Stomach smooth muscle (tissue), 2 donors: ENCODE measurements around the gene EFCAB10.
A peak's percentile ranks its signal among the peaks of the same experiment; 100 is the strongest.
"Not testable (repeated sequence)": the region's sequence is repeated elsewhere in the genome, so short reads cannot be mapped to it uniquely, and the experiment has no call there.

Experiments used
- H3K27ac ChIP-seq: one replicate; pipeline ENCODE4 v1.7.0; 2013; ENCODE audit warnings: mild to moderate bottlenecking, low read length, inconsistent platforms
- H3K27me3 ChIP-seq, 2 donors: one replicate each; pipeline ENCODE4 v1.7.0; 2013; ENCODE audit warnings: low read length in 2 of 2; ENCODE audit not compliant: insufficient read depth in 2 of 2, control insufficient read depth in 1 of 2
- H3K36me3 ChIP-seq, 2 donors: one replicate each; pipeline ENCODE4 v1.7.0; 2013; ENCODE audit warnings: low read length in 2 of 2; ENCODE audit not compliant: control insufficient read depth in 2 of 2, insufficient read depth in 2 of 2
- H3K4me1 ChIP-seq: one replicate; pipeline ENCODE4 v1.7.0; 2013; ENCODE audit warnings: low read length; ENCODE audit not compliant: control insufficient read depth, insufficient read depth
- H3K4me3 ChIP-seq, 2 donors: one replicate each; pipeline ENCODE4 v1.7.0; 2013; ENCODE audit warnings: low read length in 2 of 2
- H3K9ac ChIP-seq, 2 donors: one replicate each; pipeline ENCODE4 v1.7.0; 2013; ENCODE audit warnings: low read length in 2 of 2, mild to moderate bottlenecking in 1 of 2
- H3K9me3 ChIP-seq, 2 donors: one replicate each; pipeline ENCODE4 v1.7.0; 2013; ENCODE audit warnings: low read length in 2 of 2; ENCODE audit not compliant: control insufficient read depth in 2 of 2
- donor health status: healthy.
- donor health status: Pancreatic carcinoma.

Gene EFCAB10

GRCh38 chr7:105530546-105530945, 50.7 kb downstream of the EFCAB10 start:
- Histone ChIP-seq H3K9ac (no peak overlapping the region), H3K36me3 (no peaks in the 10 kb centered on the region), H3K27ac (no peak overlapping the region), H3K4me1 (peaks cover 10% of the 10 kb centered on the region), H3K4me3 (no peak overlapping the region), H3K9me3 (no peaks in the 10 kb centered on the region), H3K27me3 (no peaks in the 10 kb centered on the region)

- H3K9me3 ChIP-seq: no peaks in the 10 kb centered on the region
Observed at GRCh38 chr7:105530126-105530525, 51.2 kb downstream of the EFCAB10 start.

GRCh38 chr7:105527737-105528136, 53.6 kb downstream of the EFCAB10 start:
- not testable (repeated sequence) for H3K27ac ChIP-seq, H3K9ac ChIP-seq, H3K27me3 ChIP-seq, H3K4me1 ChIP-seq, H3K9me3 ChIP-seq, H3K36me3 ChIP-seq, H3K4me3 ChIP-seq

More at GRCh38 chr7:105530126-105530525, 51.2 kb downstream of the EFCAB10 start:
- H3K9ac ChIP-seq: no peak overlapping the region
- no peak overlapping the region for H3K27ac ChIP-seq
- H3K27me3 ChIP-seq: no peaks in the 10 kb centered on the region
- no peak overlapping the region for H3K4me3 ChIP-seq
- no peaks in the 10 kb centered on the region for H3K36me3 ChIP-seq
- peaks cover 10% of the 10 kb centered on the region for H3K4me1 ChIP-seq

- no peaks in the 10 kb centered on the region for H3K9me3 ChIP-seq
- no peak overlapping the region for H3K9ac ChIP-seq
- H3K27ac ChIP-seq: no peak overlapping the region
- H3K4me1 ChIP-seq: peaks cover 11% of the 10 kb centered on the region
- H3K4me3 ChIP-seq: no peak overlapping the region
- H3K27me3 ChIP-seq: no peaks in the 10 kb centered on the region
- no peaks in the 10 kb centered on the region for H3K36me3 ChIP-seq
Observed at GRCh38 chr7:105524840-105525239, 56.5 kb downstream of the EFCAB10 start.

GRCh38 chr7:105524423-105524822, 56.9 kb downstream of the EFCAB10 start:
- not testable (repeated sequence) for H3K4me3 ChIP-seq, H3K9ac ChIP-seq, H3K27me3 ChIP-seq, H3K9me3 ChIP-seq, H3K27ac ChIP-seq, H3K36me3 ChIP-seq
- peaks cover 11% of the 10 kb centered on the region for H3K4me1 ChIP-seq

GRCh38 chr7:105521717-105522463, 59.4 kb downstream of the EFCAB10 start, which contains the start of gene PUS7:
PUS7 (minus strand) TSS chr7:105522271; CDS start chr7:105508512, 13,759 bp downstream.
- peak within 1 kb of the TSS; percentile 83 to 94 for H3K4me3 ChIP-seq
- no peaks in the 10 kb centered on the region for H3K9me3 ChIP-seq

GRCh38 chr7:105521027-105521716, 60.1 kb downstream of the EFCAB10 start:
- H3K27ac ChIP-seq: peak overlapping the region; percentile 90
- peak overlapping the region; percentile 83 to 94 for H3K4me3 ChIP-seq
- no peaks in the 10 kb centered on the region for H3K36me3 ChIP-seq
- H3K9ac ChIP-seq: peak overlapping the region; percentile 71 to 86
- H3K9me3 ChIP-seq: no peaks in the 10 kb centered on the region
- H3K27me3 ChIP-seq: no peaks in the 10 kb centered on the region
- peaks cover 11% of the 10 kb centered on the region for H3K4me1 ChIP-seq

More at GRCh38 chr7:105521717-105522463, 59.4 kb downstream of the EFCAB10 start, which contains the start of gene PUS7:
- no peaks in the 10 kb centered on the region for H3K27me3 ChIP-seq
- no peaks in the 10 kb centered on the region for H3K36me3 ChIP-seq
- peak within 1 kb of the TSS; percentile 90 for H3K27ac ChIP-seq
- H3K9ac ChIP-seq: peak within 1 kb of the TSS; percentile 93 to 95
- peaks cover 11% of the 10 kb centered on the region for H3K4me1 ChIP-seq

- not testable (repeated sequence) for H3K9ac ChIP-seq, H3K9me3 ChIP-seq, H3K4me3 ChIP-seq, H3K36me3 ChIP-seq, H3K27ac ChIP-seq, H3K27me3 ChIP-seq
- H3K4me1 ChIP-seq: peaks cover 11% of the 10 kb centered on the region
Observed at GRCh38 chr7:105520620-105521019, 60.7 kb downstream of the EFCAB10 start.

GRCh38 chr7:105519353-105519752, 61.9 kb downstream of the EFCAB10 start:
- Histone ChIP-seq H3K36me3 (no peaks in the 10 kb centered on the region), H3K9ac (no peak overlapping the region), H3K4me1 (peaks cover 11% of the 10 kb centered on the region), H3K4me3 (no peak overlapping the region), H3K27me3 (no peaks in the 10 kb centered on the region), H3K9me3 (no peaks in the 10 kb centered on the region), H3K27ac (no peak overlapping the region)

GRCh38 chr7:105515610-105516009, 65.7 kb downstream of the EFCAB10 start:
- H3K9ac ChIP-seq, H3K27me3 ChIP-seq, H3K36me3 ChIP-seq, H3K9me3 ChIP-seq, H3K4me3 ChIP-seq, H3K4me1 ChIP-seq, H3K27ac ChIP-seq: not testable (repeated sequence)
